B cell (primary cell): Measurements from ENCODE around the gene LSM6. TPM values are rescaled to one million over a fixed set of nuclear protein-coding genes. Genes with fewer than 3 reads are reported as not detected.

Source experiments
- ATAC-seq: fragments of 200-7000 bp; cut with Tn5 transposase; one replicate; pipeline ENCODE4 v1.10.0; 2021; ENCODE audit warnings: low read depth, mild to moderate bottlenecking, moderate number of reproducible peaks, moderate library complexity
- CTCF ChIA-PET: fragments of 350-600 bp; sonication (Branson Sonifier 250); formaldehyde crosslinking; loops from one replicate; lab custom pipeline; 2021; ENCODE audit warnings: antibody characterized with exemption, inconsistent platforms; lab: Charles Lee
- POLR2A ChIA-PET: fragments of 350-600 bp; sonication (Branson Sonifier 250); formaldehyde crosslinking; loops from one replicate; lab custom pipeline; 2021; ENCODE audit warnings: antibody characterized with exemption; lab: Charles Lee
- DNase-seq: peaks from one replicate; pipeline ENCODE4 v3.0.0; 2013
- H2AFZ ChIP-seq: 2 replicates; pipeline ENCODE4 v1.6.1; 2012; ENCODE audit warnings: mild to moderate bottlenecking, low read depth, low read length; ENCODE audit not compliant: insufficient read depth, poor library complexity, severe bottlenecking
- H3K27ac ChIP-seq, 2 donors: 1 replicate in 1 of 2; 2 replicates in 1 of 2; pipeline ENCODE4 v1.5.1; 2012 to 2013; ENCODE audit warnings: low read length in 2 of 2, mild to moderate bottlenecking in 2 of 2, moderate library complexity in 1 of 2
- H3K27me3 ChIP-seq, 4 experiments: fragments of 200-600 bp in 1 of 4; sonication (generic) in 1 of 4; replicated peaks in 1 of 4; 1 replicate in 2 of 4; 2 replicates in 2 of 4; pipeline versions ENCODE4 v1.6.1 to v1.7.0; 2013 to 2016; ENCODE audit warnings: low read length in 3 of 4, mild to moderate bottlenecking in 2 of 4, mixed read lengths in 1 of 4, moderate library complexity in 1 of 4; ENCODE audit not compliant: insufficient read depth in 4 of 4, control insufficient read depth in 3 of 4; ENCODE audit errors: control extremely low read depth in 1 of 4
- H3K36me3 ChIP-seq, 2 experiments: replicated peaks in 1 of 2; 1 replicate in 1 of 2; 2 replicates in 1 of 2; pipeline versions ENCODE4 v1.6.1 to v1.7.1; 2013; ENCODE audit warnings: low read length in 1 of 2; ENCODE audit not compliant: insufficient read depth in 2 of 2, control insufficient read depth in 1 of 2; ENCODE audit errors: control extremely low read depth in 1 of 2, extremely low read depth in 1 of 2
- H3K4me1 ChIP-seq, 2 donors: fragments of 200-600 bp in 1 of 2; sonication (generic) in 1 of 2; 1 replicate in 1 of 2; 2 replicates in 1 of 2; pipeline versions ENCODE4 v1.5.1 to v1.6.1; 2013 to 2017; ENCODE audit warnings: low read length in 2 of 2; ENCODE audit not compliant: control insufficient read depth in 2 of 2, insufficient read depth in 2 of 2
- H3K4me2 ChIP-seq: replicated peaks from 2 replicates; pipeline ENCODE3; 2012; ENCODE audit warnings: mild to moderate bottlenecking, low read depth, low read length; ENCODE audit not compliant: poor library complexity, severe bottlenecking
- H3K4me3 ChIP-seq, 5 experiments: fragments of 200-600 bp in 1 of 5; sonication (generic) in 1 of 5; 1 replicate in 3 of 5; 2 replicates in 2 of 5; pipeline versions ENCODE4 v1.5.1 to v1.7.0; 2011 to 2016; ENCODE audit warnings: low read length in 4 of 5, mild to moderate bottlenecking in 4 of 5, low read depth in 2 of 5, control low read depth in 1 of 5, moderate library complexity in 1 of 5; ENCODE audit not compliant: insufficient read depth in 1 of 5; ENCODE audit errors: control extremely low read depth in 1 of 5, extremely low read depth in 1 of 5
- H3K79me2 ChIP-seq: fragments of 200-600 bp; sonication (generic); one replicate; pipeline ENCODE4 v1.6.0; 2016; ENCODE audit warnings: low read length; ENCODE audit not compliant: control insufficient read depth, insufficient read depth
- H3K9ac ChIP-seq: fragments of 200-600 bp; sonication (generic); 2 replicates; pipeline ENCODE4 v1.6.1; 2017; ENCODE audit warnings: mild to moderate bottlenecking, low read length, moderate library complexity
- H3K9me3 ChIP-seq, 3 donors: one replicate each; pipeline versions ENCODE4 v1.6.1 to v1.7.1; 2013; ENCODE audit warnings: low read length in 2 of 3; ENCODE audit not compliant: control insufficient read depth in 2 of 3, insufficient read depth in 1 of 3; ENCODE audit errors: control extremely low read depth in 1 of 3
- H4K20me1 ChIP-seq: 2 replicates; pipeline ENCODE4 v1.6.0; 2012; ENCODE audit warnings: mild to moderate bottlenecking, low read length; ENCODE audit not compliant: insufficient read depth, control insufficient read depth, poor library complexity, severe bottlenecking
- H3K27ac Mint-ChIP-seq: one replicate; pipeline ENCODE4 v1.8.0; 2021; ENCODE audit warnings: mixed read lengths
- H3K27me3 Mint-ChIP-seq: one replicate; pipeline ENCODE4 v1.8.0; 2021; ENCODE audit warnings: mixed read lengths
- H3K4me1 Mint-ChIP-seq: one replicate; pipeline ENCODE4 v1.8.0; 2021; ENCODE audit warnings: mixed read lengths
- H3K4me3 Mint-ChIP-seq: one replicate; pipeline ENCODE4 v1.8.0; 2021; ENCODE audit warnings: mixed read lengths
- H3K9me3 Mint-ChIP-seq: one replicate; pipeline ENCODE4 v1.8.0; 2022; ENCODE audit warnings: mixed read lengths; ENCODE audit not compliant: insufficient read depth
- CTCF ChIP-seq: fragments of 200-600 bp; IDR thresholded peaks from one replicate; pipeline ENCODE4 v1.8.0; 2022; ENCODE audit warnings: antibody characterized with exemption, mild to moderate bottlenecking
- EZH2 ChIP-seq: IDR thresholded peaks from 2 replicates; pipeline ENCODE4 v1.6.1; 2012; ENCODE audit warnings: borderline replicate concordance, low read depth, mild to moderate bottlenecking, moderate library complexity, low read length; ENCODE audit not compliant: insufficient read depth, poor library complexity, severe bottlenecking
- WGBS: methylation state at CpG from one replicate; pipeline ENCODE4 v1.1.5; 2013; ENCODE audit warnings: missing lambda C conversion rate; ENCODE audit not compliant: insufficient coverage; 5-methylcytosine and 5-hydroxymethylcytosine counted together
- intact Hi-C: fragments of 100-400 bp; cut with micrococcal nuclease; formaldehyde crosslinking; loops from one replicate; pipeline ENCODE4 v1.10.0; 2022
- polyA plus RNA-seq: library from polyadenylated mRNA; depleted of rRNA; stranded (reverse); fragments of >200 nt; gene quantifications from 2 replicates; pipeline ENCODE4 v1.2.3, GENCODE V29; 2012
- total RNA-seq, 2 donors: library from RNA; stranded (reverse); fragments of 120-200 nt in 1 of 2; gene quantifications; 1 replicate in 1 of 2; 2 replicates in 1 of 2; pipeline versions ENCODE4 v1.2.3 to v1.2.4, GENCODE V29; 2013 to 2022

LSM6 gene
- total and polyA plus RNA-seq, 2 donors (not counting 1 experiment from before 2014, with no cell fraction given): 13.3 to 42.7 TPM

DNA sequence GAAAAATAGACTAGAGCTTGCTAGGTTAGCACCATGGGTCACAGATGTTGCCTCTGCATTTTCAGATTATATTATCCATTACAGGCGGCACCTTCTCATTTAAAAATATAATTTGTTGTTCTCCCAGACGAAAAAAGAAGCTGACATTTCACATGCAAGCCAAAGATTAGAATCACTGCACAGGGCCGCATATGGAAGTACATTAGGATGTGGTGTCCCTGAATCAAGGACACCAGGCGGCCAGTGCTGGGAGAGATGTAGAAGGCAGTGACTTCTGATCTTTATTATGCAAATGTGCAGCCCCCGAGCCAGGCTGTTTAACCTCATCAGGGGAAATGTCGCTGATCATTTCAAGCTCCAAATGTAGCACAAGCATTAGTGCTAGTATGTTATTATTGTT lies 61.6 kb downstream of the LSM6 start:
- no peak overlapping the region for H3K4me2 ChIP-seq
- H3K27me3 ChIP-seq: peaks cover 0 to 5% (median 0%) of the 10 kb centered on the region in 4 experiments
- Mint-ChIP-seq H3K4me3 (no peak overlapping the region), H3K27ac (no peak overlapping the region), H3K9me3 (no peaks in the 10 kb centered on the region), H3K4me1 (peaks cover 7% of the 10 kb centered on the region), H3K27me3 (peaks cover 2% of the 10 kb centered on the region)
- H3K4me1 ChIP-seq: peaks cover 0 to 3% of the 10 kb centered on the region in 2 donors
- ChIA-PET CTCF (no interaction called here), POLR2A (no interaction called here)
- DNase-seq (no peak), ATAC-seq (no peak)
- no peak overlapping the region for H3K4me3 ChIP-seq
- TF ChIP-seq EZH2 (no peak), CTCF (no peak)
- WGBS: 84% methylated on average over 4 of the region's 6 CpGs
- intact Hi-C loops: no loop called here
- H4K20me1 ChIP-seq: no peaks in the 10 kb centered on the region
- H3K9me3 ChIP-seq: peaks cover 0 to 2% (median 0%) of the 10 kb centered on the region in 3 donors
- no peaks in the 10 kb centered on the region for H3K36me3 ChIP-seq
- H3K9ac ChIP-seq: no peak overlapping the region
- H3K27ac ChIP-seq: no peak overlapping the region
- no peak overlapping the region for H2AFZ ChIP-seq
- no peaks in the 10 kb centered on the region for H3K79me2 ChIP-seq

DNA sequence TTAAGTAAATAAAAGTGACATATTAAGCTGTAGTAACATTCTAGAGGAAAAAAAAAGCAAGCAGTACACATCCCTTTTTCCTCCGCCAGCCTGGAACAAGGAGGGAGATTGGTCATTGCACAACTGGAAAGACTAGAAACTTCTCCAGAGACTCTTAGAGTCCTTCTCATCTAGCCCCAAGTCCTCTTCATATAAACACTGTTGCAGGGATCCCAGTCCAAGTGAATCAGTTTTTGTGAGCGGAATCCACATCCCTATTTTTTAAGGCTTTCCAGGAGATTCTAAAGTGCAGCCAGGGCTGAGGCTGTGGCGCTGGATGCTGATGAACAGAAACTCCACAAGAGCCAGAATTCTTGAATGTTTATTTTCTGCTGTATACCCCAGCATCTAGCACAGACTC lies 62.6 kb downstream of the LSM6 start:
- Histone ChIP-seq H4K20me1 (no peaks in the 10 kb centered on the region), H3K9me3 (no peaks in the 10 kb centered on the region), H2AFZ (no peak overlapping the region), H3K4me1 (peaks cover 0 to 3% of the 10 kb centered on the region in 2 donors), H3K4me2 (no peak overlapping the region), H3K4me3 (no peak overlapping the region), H3K27ac (no peak overlapping the region), H3K27me3 (peaks cover 0 to 5% (median 0%) of the 10 kb centered on the region in 4 experiments), H3K79me2 (no peaks in the 10 kb centered on the region), H3K9ac (no peak overlapping the region), H3K36me3 (no peaks in the 10 kb centered on the region)
- intact Hi-C loops: no loop called here
- Mint-ChIP-seq H3K27ac (no peak overlapping the region), H3K9me3 (no peaks in the 10 kb centered on the region), H3K4me3 (no peak overlapping the region), H3K27me3 (peaks cover 2% of the 10 kb centered on the region), H3K4me1 (peaks cover 10% of the 10 kb centered on the region)
- DNase-seq (no peak), ATAC-seq (no peak)
- TF ChIP-seq EZH2 (no peak), CTCF (no peak)
- CTCF ChIA-PET: no interaction called here
- POLR2A ChIA-PET: no interaction called here
- WGBS: 100% methylated on average over 1 of the region's 3 CpGs

Other genes starting within 250 kb of the LSM6 start
- gene ZNF827, start 236.9 kb upstream of the LSM6 start, total RNA-seq: 28.5 and 30.1 TPM in 2 replicates
- gene ZNF827, start 236.9 kb upstream of the LSM6 start, polyA plus RNA-seq: 19.5 and 20.6 TPM in 2 replicates
- 2.6 and 6.0 TPM in 2 replicates for gene REELD1, start 38.8 kb downstream of the LSM6 start, total RNA-seq
- 2.8 and 7.8 TPM in 2 replicates for gene REELD1, start 38.8 kb downstream of the LSM6 start, polyA plus RNA-seq